A673 (cell line): ENCODE data around the gene SMARCA2.

ENCODE experiments used
- CTCF ChIP-seq: fragments of 300-800, 200-600 bp; sonication (generic); conservative IDR thresholded peaks from 2 replicates; pipeline ENCODE4 v1.5.1; 2017; ENCODE audit warnings: low read depth, mild to moderate bottlenecking, antibody characterized with exemption, low read length, moderate library complexity, mixed read lengths
- EZH2 ChIP-seq: fragments of 200-600 bp; sonication (generic); IDR thresholded peaks from 2 replicates; pipeline ENCODE4 v1.6.1; 2017; ENCODE audit warnings: borderline replicate concordance, low read depth, mild to moderate bottlenecking, mixed read lengths, antibody characterized with exemption, low read length; ENCODE audit not compliant: poor library complexity, severe bottlenecking

GRCh38 chr9:2027543-2028160 lies 12.5 kb downstream of the SMARCA2 start:
- TF ChIP-seq CTCF: no peak
- TF ChIP-seq EZH2: no peak
